ENCODE data around the gene NBAS.

DNA sequence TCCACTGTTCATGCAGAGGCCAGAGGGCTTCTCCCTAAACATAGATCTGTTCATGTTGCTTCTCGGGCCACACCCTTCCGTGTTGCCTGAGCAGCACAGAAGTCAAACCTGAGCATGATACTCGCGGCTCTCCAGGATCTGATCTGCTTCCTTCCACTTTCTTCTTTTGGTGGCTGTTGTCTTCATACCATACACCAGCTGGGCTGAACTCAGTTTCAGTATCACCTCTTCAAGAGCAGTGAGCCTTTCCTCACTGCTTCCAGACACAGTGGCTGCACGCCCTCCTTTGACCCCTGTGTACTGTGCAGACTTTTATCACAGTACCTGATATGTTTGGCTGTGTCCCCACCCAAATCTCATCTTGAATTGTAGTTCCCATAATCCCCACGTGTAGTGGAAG is 348.9 kb downstream of the NBAS start:
- TF ChIP-seq TAF1 (IDR thresholded peaks at IDR 0.05; ENCODE audit: borderline replicate concordance, insufficient read depth, low read length) (no peak), POLR2AphosphoS5 (IDR thresholded peaks at IDR 0.05; ENCODE audit: low read depth, low read length) (no peak), SIN3A (IDR thresholded peaks at IDR 0.05; ENCODE audit: borderline replicate concordance, insufficient read depth, low read length) (no peak)
- TF ChIP-seq, protein P1, sequence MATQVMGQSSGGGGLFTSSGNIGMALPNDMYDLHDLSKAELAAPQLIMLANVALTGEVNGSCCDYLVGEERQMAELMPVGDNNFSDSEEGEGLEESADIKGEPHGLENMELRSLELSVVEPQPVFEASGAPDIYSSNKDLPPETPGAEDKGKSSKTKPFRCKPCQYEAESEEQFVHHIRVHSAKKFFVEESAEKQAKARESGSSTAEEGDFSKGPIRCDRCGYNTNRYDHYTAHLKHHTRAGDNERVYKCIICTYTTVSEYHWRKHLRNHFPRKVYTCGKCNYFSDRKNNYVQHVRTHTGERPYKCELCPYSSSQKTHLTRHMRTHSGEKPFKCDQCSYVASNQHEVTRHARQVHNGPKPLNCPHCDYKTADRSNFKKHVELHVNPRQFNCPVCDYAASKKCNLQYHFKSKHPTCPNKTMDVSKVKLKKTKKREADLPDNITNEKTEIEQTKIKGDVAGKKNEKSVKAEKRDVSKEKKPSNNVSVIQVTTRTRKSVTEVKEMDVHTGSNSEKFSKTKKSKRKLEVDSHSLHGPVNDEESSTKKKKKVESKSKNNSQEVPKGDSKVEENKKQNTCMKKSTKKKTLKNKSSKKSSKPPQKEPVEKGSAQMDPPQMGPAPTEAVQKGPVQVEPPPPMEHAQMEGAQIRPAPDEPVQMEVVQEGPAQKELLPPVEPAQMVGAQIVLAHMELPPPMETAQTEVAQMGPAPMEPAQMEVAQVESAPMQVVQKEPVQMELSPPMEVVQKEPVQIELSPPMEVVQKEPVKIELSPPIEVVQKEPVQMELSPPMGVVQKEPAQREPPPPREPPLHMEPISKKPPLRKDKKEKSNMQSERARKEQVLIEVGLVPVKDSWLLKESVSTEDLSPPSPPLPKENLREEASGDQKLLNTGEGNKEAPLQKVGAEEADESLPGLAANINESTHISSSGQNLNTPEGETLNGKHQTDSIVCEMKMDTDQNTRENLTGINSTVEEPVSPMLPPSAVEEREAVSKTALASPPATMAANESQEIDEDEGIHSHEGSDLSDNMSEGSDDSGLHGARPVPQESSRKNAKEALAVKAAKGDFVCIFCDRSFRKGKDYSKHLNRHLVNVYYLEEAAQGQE (IDR thresholded peaks at IDR 0.05; ENCODE audit: insufficient read depth in 1 of 2, low read depth in 2 of 2, low read length in 2 of 2) = no peak

Data from PFSK-1 (cell line).